GM18526 (cell line): ENCODE results near the gene SUFU.

ENCODE experiments used
- POLR2A ChIP-seq: IDR thresholded peaks from 3 replicates; pipeline ENCODE4 v1.6.1; 2011; ENCODE audit not compliant: insufficient read length; ENCODE audit errors: extremely low read depth

Gene SUFU

GRCh38 chr10:102608487-102608886, 104.7 kb downstream of the SUFU start:
- TF ChIP-seq POLR2A: no peak

- no peak for TF ChIP-seq POLR2A
Observed at GRCh38 chr10:102610441-102610887, 106.7 kb downstream of the SUFU start.

- TF ChIP-seq POLR2A: no peak
Observed at GRCh38 chr10:102611514-102612087, 107.8 kb downstream of the SUFU start.

- no peak for TF ChIP-seq POLR2A
Observed at GRCh38 chr10:102612964-102613275, 109.1 kb downstream of the SUFU start.

- TF ChIP-seq POLR2A: no peak
Observed at GRCh38 chr10:102613286-102613685, 109.5 kb downstream of the SUFU start.

GRCh38 chr10:102613785-102614184, 110.0 kb downstream of the SUFU start:
- no peak for TF ChIP-seq POLR2A

DNA sequence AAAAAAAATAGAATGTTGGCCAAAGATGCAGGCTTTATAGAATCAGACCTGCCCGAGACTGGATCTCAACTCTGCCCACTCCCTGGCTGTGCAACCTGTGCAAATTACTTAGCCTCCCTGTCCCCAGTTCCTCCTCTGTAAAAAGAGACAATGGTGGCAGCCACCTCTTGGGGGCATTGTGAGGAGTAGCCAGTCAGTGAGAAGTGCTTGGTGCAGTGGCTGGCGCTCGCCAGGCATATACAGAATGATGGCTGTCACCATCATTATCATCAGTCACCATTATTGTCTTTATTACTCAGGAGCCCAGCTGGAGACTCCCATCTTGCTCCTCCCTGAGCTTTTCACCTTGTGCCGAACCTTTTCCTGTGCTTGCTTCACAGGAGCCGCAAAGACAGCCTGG, 111.1 kb downstream of the SUFU start:
- no peak for TF ChIP-seq POLR2A

GRCh38 chr10:102615361-102615760, 111.6 kb downstream of the SUFU start:
- no peak for TF ChIP-seq POLR2A

- TF ChIP-seq POLR2A: no peak
Observed at GRCh38 chr10:102616066-102616770, 112.4 kb downstream of the SUFU start.

GRCh38 chr10:102617041-102617440, 113.3 kb downstream of the SUFU start:
- no peak for TF ChIP-seq POLR2A

DNA sequence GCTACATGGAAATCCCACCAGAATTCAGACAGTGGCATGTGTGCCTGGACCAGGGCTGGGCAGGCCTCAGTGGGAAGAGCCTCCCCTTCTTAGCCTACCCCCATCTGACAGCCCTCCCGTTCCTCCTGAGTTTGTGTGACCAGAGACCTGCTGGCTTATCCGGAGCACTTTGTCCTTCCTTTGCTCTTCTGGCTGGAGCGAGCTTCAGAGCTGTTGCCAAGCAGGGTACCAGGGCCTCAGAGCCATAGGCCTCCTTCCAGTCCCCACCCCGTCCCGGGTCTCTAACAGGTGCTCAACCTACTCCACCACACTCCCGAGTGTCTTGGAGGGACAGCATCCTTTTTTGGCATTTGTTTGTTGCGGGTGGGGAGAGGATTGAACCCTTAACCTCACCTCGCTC, 114.0 kb downstream of the SUFU start:
- TF ChIP-seq POLR2A: no peak

DNA sequence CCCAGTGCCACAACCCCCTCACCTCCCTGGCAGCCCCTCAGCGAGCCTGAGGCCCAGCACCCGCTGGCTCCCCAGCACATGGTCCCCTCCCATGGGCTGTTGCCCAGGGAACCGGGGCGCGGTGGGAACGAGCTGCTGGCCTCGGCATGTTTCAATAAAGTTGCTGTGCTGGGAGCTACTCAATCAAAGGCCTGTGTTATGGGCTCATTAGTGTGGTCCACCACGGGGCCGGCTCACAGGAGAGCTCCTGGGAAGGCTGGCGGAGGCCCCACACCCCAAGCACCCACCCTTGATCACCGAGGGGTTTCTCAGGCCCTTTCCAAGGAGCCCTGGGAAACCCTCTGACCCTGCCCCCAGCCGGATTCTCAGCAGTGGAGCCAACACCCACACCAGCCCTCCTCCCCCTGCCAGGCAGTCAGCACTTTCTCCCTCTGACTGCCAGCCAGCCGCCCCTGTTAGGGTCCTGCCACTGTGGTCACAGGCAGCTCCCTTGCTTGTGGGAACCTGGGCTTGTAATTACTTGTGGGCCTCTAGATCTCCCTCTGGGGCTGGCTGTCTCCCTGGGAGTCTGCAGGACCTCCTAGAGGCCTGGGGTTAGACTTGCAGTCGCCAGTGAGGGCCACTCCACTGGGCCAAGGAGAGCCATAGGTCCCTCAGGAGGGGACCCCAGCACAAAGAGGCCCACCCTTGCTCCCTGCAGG, 115.7 kb downstream of the SUFU start:
- no peak for TF ChIP-seq POLR2A

GRCh38 chr10:102620138-102620590, 116.4 kb downstream of the SUFU start:
- no peak for TF ChIP-seq POLR2A

DNA sequence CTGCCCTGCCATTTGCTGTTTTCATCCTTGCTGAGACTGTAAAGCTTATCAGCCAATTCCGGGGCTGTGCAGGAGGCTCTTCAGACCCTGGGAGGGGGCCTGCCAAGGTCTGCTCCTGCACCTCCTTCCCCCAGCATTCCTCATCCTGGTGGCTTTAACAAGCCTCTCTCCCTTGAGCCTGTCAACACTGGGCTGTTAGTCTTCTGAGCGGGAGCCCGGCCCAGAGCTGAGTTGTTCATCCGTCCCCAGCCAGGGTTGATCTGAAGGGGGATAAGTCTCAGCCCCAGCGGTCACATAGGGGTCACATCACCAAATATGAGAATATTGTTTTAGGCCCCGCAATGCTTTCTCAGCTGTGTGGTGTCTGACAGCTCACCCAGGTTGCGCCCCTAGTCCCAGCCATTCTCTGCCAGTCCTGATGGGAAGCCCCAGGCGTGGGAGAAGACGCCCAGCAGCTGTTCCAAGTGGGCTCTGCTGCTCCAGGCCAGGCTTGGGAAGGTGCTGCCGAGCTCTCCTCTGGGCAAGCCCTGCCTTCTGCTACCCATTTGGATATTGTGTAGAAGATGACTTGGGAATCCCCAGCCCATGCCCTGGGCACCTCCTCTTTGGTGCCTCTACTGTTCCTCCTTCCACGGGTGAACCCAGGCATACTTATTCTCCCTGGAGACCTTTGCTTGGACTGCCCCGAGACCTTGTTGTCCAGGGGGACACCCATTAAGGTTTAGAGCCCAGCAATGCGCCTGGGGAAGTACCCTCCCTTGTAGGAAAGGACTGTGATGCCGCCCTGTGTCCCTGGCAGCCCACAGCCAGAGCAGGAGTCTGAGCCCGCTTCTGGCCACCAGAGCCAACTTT, 117.0 kb downstream of the SUFU start:
- TF ChIP-seq POLR2A: no peak
